Endothelial cell of umbilical vein (primary cell): Measurements from ENCODE around the gene CSNK1G1. TPM values are rescaled to one million over a fixed set of nuclear protein-coding genes. Genes with fewer than 3 reads are reported as not detected.

Source experiments
- BruUV-seq: library from RNA; stranded (reverse); fragments of 400-500 nt; replicated peaks from 2 replicates; lab custom pipeline; 2021; lab: Mats Ljungman, UMichigan
- CTCF ChIA-PET: fragments of 300-600, 350-600 bp; sonication (Branson Sonifier 250); formaldehyde crosslinking; loops from one replicate; lab custom pipeline; 2021; ENCODE audit warnings: antibody characterized with exemption, inconsistent platforms; lab: Charles Lee
- POLR2A ChIA-PET: fragments of 300-600, 350-600 bp; sonication (Branson Sonifier 250); formaldehyde crosslinking; loops from one replicate; lab custom pipeline; 2021; ENCODE audit warnings: antibody characterized with exemption, inconsistent platforms; lab: Charles Lee
- DNase-seq: peaks from one replicate; pipeline ENCODE4 v3.0.0-alpha.2; 2011; ENCODE audit warnings: low read depth, low spot score
- FAIRE-seq: peaks from 2 replicates; lab custom pipeline; 2011; peaks lifted over from hg19 to GRCh38; lab: Jason Lieb, UNC
- H2AFZ ChIP-seq: 2 replicates; pipeline ENCODE4 v1.6.0; 2012; ENCODE audit warnings: low read depth, low read length, control low read depth, inconsistent platforms
- H3K27ac ChIP-seq: 2 replicates; pipeline ENCODE4 v1.5.1; 2011; ENCODE audit warnings: low read depth, mild to moderate bottlenecking, control low read depth, low read length, moderate library complexity; ENCODE audit not compliant: insufficient read depth
- H3K27me3 ChIP-seq, 2 experiments: 2 replicates each; pipeline versions ENCODE4 v1.6.0 to v1.6.1; 2011; ENCODE audit warnings: low read length in 2 of 2, mixed read lengths in 1 of 2; ENCODE audit not compliant: control insufficient read depth in 2 of 2, insufficient read depth in 2 of 2
- H3K36me3 ChIP-seq, 2 experiments: 2 replicates in 1 of 2; 3 replicates in 1 of 2; pipeline ENCODE4 v1.5.1; 2011; ENCODE audit warnings: low read length in 2 of 2, mild to moderate bottlenecking in 1 of 2, moderate library complexity in 1 of 2; ENCODE audit not compliant: control insufficient read depth in 2 of 2, insufficient read depth in 2 of 2; ENCODE audit errors: extremely low read depth in 1 of 2
- H3K4me1 ChIP-seq: 3 replicates; pipeline ENCODE4 v1.5.1; 2011; ENCODE audit warnings: mild to moderate bottlenecking, low read length; ENCODE audit not compliant: control insufficient read depth, insufficient read depth; ENCODE audit errors: extremely low read depth
- H3K4me2 ChIP-seq: 2 replicates; pipeline ENCODE4 v1.6.1; 2011; ENCODE audit warnings: low read length, control low read depth, mixed read lengths; ENCODE audit not compliant: insufficient read depth
- H3K4me3 ChIP-seq, 3 experiments: fragments of 200-600 bp in 1 of 3; sonication (generic), shearing (Covaris generic) in 1 of 3; replicated peaks in 1 of 3; 2 replicates each; pipeline ENCODE4 v1.5.1; 2011 to 2016; ENCODE audit warnings: control low read depth in 3 of 3, low read length in 3 of 3, mild to moderate bottlenecking in 2 of 3, inconsistent platforms in 1 of 3, low read depth in 1 of 3, moderate library complexity in 1 of 3; ENCODE audit not compliant: insufficient read depth in 1 of 3
- H3K79me2 ChIP-seq: 2 replicates; pipeline ENCODE4 v1.6.0; 2012; ENCODE audit warnings: low read length, inconsistent platforms; ENCODE audit not compliant: control insufficient read depth, insufficient read depth
- H3K9ac ChIP-seq: replicated peaks from 2 replicates; pipeline ENCODE3; 2011; ENCODE audit warnings: low read length, control low read depth; ENCODE audit not compliant: insufficient read depth; ENCODE audit errors: extremely low read depth
- H3K9me1 ChIP-seq: replicated peaks from 3 replicates; pipeline ENCODE4 v1.6.0; 2011; ENCODE audit warnings: mild to moderate bottlenecking, low read length; ENCODE audit not compliant: control insufficient read depth, insufficient read depth; ENCODE audit errors: extremely low read depth
- H3K9me3 ChIP-seq: replicated peaks from 2 replicates; pipeline ENCODE4 v1.5.1; 2012; ENCODE audit warnings: low read length, inconsistent platforms; ENCODE audit not compliant: control insufficient read depth, insufficient read depth
- H4K20me1 ChIP-seq: replicated peaks from 2 replicates; pipeline ENCODE3; 2011; ENCODE audit warnings: mild to moderate bottlenecking, low read length; ENCODE audit not compliant: control insufficient read depth, insufficient read depth; ENCODE audit errors: extremely low read depth
- CTCF ChIP-seq, 2 donors: IDR thresholded peaks; 1 replicate in 1 of 2; 2 replicates in 1 of 2; pipeline ENCODE4 v1.5.1; 2011; ENCODE audit warnings: low read length in 2 of 2, mild to moderate bottlenecking in 2 of 2, moderate library complexity in 2 of 2, control low read depth in 1 of 2, inconsistent platforms in 1 of 2, low read depth in 1 of 2; ENCODE audit not compliant: insufficient read depth in 1 of 2; ENCODE audit errors: extremely low read depth in 1 of 2
- EZH2 ChIP-seq: IDR thresholded peaks from 2 replicates; pipeline ENCODE4 v1.6.1; 2012; ENCODE audit warnings: borderline replicate concordance, low read depth, mild to moderate bottlenecking, moderate library complexity, low read length, inconsistent platforms; ENCODE audit not compliant: severe bottlenecking
- POLR2A ChIP-seq: IDR thresholded peaks from 2 replicates; pipeline ENCODE4 v1.6.1; 2012; ENCODE audit warnings: low read depth, mild to moderate bottlenecking, control low read depth, low read length
- POLR2AphosphoS5 ChIP-seq: IDR thresholded peaks from 2 replicates; pipeline ENCODE4 v1.6.1; 2012; ENCODE audit warnings: low read depth, mild to moderate bottlenecking, control low read depth, low read length, moderate library complexity; ENCODE audit not compliant: insufficient read depth
- dilution Hi-C: fragments of 300-500 bp; cut with MboI; formaldehyde crosslinking; loops from one replicate; pipeline ENCODE4 v1.15.0; 2019; ENCODE audit warnings: low sequenced_read_pairs; ENCODE audit not compliant: extremely low pct_ligation_motif_present
- intact Hi-C: fragments of 100-400 bp; cut with micrococcal nuclease; formaldehyde crosslinking; loops from one replicate; pipeline ENCODE4 v1.10.0; 2022
- polyA plus RNA-seq, 4 experiments: library from polyadenylated mRNA; depleted of rRNA in 3 of 4; stranded (reverse) in 3 of 4; unstranded in 1 of 4; fragments of >200 nt; gene quantifications; 2 replicates each; pipeline versions ENCODE4 v1.2.1 to v1.2.3, GENCODE V29; 2011 to 2012; ENCODE audit warnings: missing spikeins in 1 of 4
- total RNA-seq: library from RNA; stranded (reverse); gene quantifications from 2 replicates; pipeline ENCODE4 v1.2.3, GENCODE V29; 2021

The CSNK1G1 gene
- total and polyA plus RNA-seq, 2 donors (not counting 3 experiments of a cell fraction or from before 2014, with no cell fraction given): 9.0 to 31.7 TPM

GRCh38 chr15:64162869-64163658 lies 192.9 kb downstream of the CSNK1G1 start, which contains the start of gene PPIB:
Gene PPIB (minus strand): TSS chr15:64163022. CDS start chr15:64162986, 36 bp downstream.
- Histone ChIP-seq H3K4me3 (peak within 1 kb of the TSS; percentile 77 to 96 (median 94)), H3K27ac (peak within 1 kb of the TSS; percentile 70), H3K9me1 (no peaks in the 10 kb centered on the region), H2AFZ (peak within 1 kb of the TSS; percentile 95), H3K9ac (peak within 1 kb of the TSS; percentile 93), H3K4me1 (peaks cover 16% of the 10 kb centered on the region), H3K79me2 (peaks cover 38% of the 10 kb centered on the region), H3K4me2 (peak within 1 kb of the TSS; percentile 89), H3K36me3 (peaks cover 9 to 21% of the 10 kb centered on the region in 2 experiments), H3K27me3 (no peaks in the 10 kb centered on the region), H4K20me1 (no peaks in the 10 kb centered on the region), H3K9me3 (no peaks in the 10 kb centered on the region)
- no TSS peak for BruUV-seq
- CTCF ChIA-PET: interaction anchor here (1.0 to 3.3 kb wide), 9 partner anchors 9 to 490 kb away, joined by 3 to 33 read pairs (median 4); partner anchors contain the start of genes CSNK1G1 and TRIP4
- dilution Hi-C loops: no loop called here
- FAIRE-seq: peak; percentile 92
- DNase-seq: peak; percentile 98
- POLR2A ChIA-PET: interaction anchor here (0.6 to 1.7 kb wide), 3 partner anchors 19 to 225 kb away, joined by 3 to 8 read pairs (median 7); partner anchors contain the start of gene TRIP4
- intact Hi-C loops: loop anchor here (1.0 to 2.0 kb wide), 3 partner anchors 85 to 224 kb away; partner anchors contain the start of genes CSNK1G1 and TRIP4
- peak; percentile 98 for TF ChIP-seq POLR2AphosphoS5
- peak; percentile 95 for TF ChIP-seq POLR2A
- TF ChIP-seq CTCF (IDR thresholded peaks at IDR 0.05; ENCODE audit: extremely low read depth in 1 of 2, insufficient read depth in 1 of 2, low read depth in 1 of 2, low read length in 2 of 2): peak; percentile 39 to 59
- no peak for TF ChIP-seq EZH2
